HEK293 (cell line): Measurements from ENCODE around the gene FNDC5.

Experiments
- ATF2 ChIP-seq: fragments of 450-650 bp; formaldehyde crosslinking; IDR thresholded peaks from 2 replicates; pipeline ENCODE4 v1.5.1; 2016; ENCODE audit warnings: missing biosample characterization, missing genetic modification characterization, low read depth
- CTCF ChIP-seq: fragments of 450-650 bp; formaldehyde crosslinking; IDR thresholded peaks from 2 replicates; pipeline ENCODE4 v1.5.1; 2016; ENCODE audit warnings: missing biosample characterization, missing genetic modification characterization
- HOXA7 ChIP-seq: sonication (generic); formaldehyde crosslinking; IDR thresholded peaks from 2 replicates; pipeline ENCODE4 v1.8.1; 2022; ENCODE audit warnings: missing genetic modification reagents, borderline replicate concordance
- PRDM1 ChIP-seq: fragments of 450-650 bp; formaldehyde crosslinking; IDR thresholded peaks from 2 replicates; pipeline ENCODE4; 2016; ENCODE audit warnings: missing biosample characterization, missing genetic modification characterization
- SCRT2 ChIP-seq: fragments of 450-650 bp; formaldehyde crosslinking; IDR thresholded peaks from 2 replicates; pipeline ENCODE4 v1.5.1; 2016; ENCODE audit warnings: missing biosample characterization, missing genetic modification characterization
- ZNF214 ChIP-seq: fragments of 450-650 bp; formaldehyde crosslinking; IDR thresholded peaks from 2 replicates; pipeline ENCODE4 v1.5.1; 2017; ENCODE audit warnings: missing biosample characterization, mild to moderate bottlenecking, missing genetic modification characterization, borderline replicate concordance
- ZNF24 ChIP-seq: fragments of 450-650 bp; formaldehyde crosslinking; IDR thresholded peaks from 2 replicates; pipeline ENCODE4 v1.5.1; 2016; ENCODE audit warnings: missing biosample characterization, missing genetic modification characterization
- ZNF654 ChIP-seq: fragments of 450-650 bp; formaldehyde crosslinking; IDR thresholded peaks from 2 replicates; pipeline ENCODE4 v1.5.1; 2016; ENCODE audit warnings: low read depth, missing biosample characterization, missing genetic modification characterization
- ZNF670 ChIP-seq: fragments of 450-650 bp; formaldehyde crosslinking; IDR thresholded peaks from 2 replicates; pipeline ENCODE4 v1.5.1; 2016; ENCODE audit warnings: missing biosample characterization, missing genetic modification characterization, low read depth
- ZNF776 ChIP-seq: fragments of 450-650 bp; formaldehyde crosslinking; IDR thresholded peaks from 2 replicates; pipeline ENCODE4 v1.5.0; 2017; ENCODE audit warnings: missing biosample characterization, missing genetic modification characterization, borderline replicate concordance
- ZSCAN5A ChIP-seq: fragments of 450-650 bp; formaldehyde crosslinking; IDR thresholded peaks from 2 replicates; pipeline ENCODE4 v1.5.1; 2016; ENCODE audit warnings: missing biosample characterization, missing genetic modification characterization

- TF ChIP-seq ZNF670 (tag by site-specific recombination) (no peak), ZNF24 (no peak), ZSCAN5A (tag by site-specific recombination) (no peak), SCRT2 (tag by site-specific recombination) (no peak), ATF2 (no peak), ZNF776 (tag by site-specific recombination) (no peak), ZNF214 (tag by site-specific recombination) (no peak), PRDM1 (no peak), CTCF (peak; percentile 25; the same call in 1 of the 2 replicates), ZNF654 (tag by site-specific recombination) (no peak), HOXA7 (CRISPR knock-in tag) (no peak)
These were observed 42.4 kb downstream of the FNDC5 start for GRCh38 chr1:32828341-32828740.
